ENCODE data around the gene GFI1. TPM values are rescaled to one million over a fixed set of nuclear protein-coding genes. Genes with fewer than 3 reads are reported as not detected.

The GFI1 gene
- total and polyA plus RNA-seq, 2 of the 13 experiments (the other 11 are each of a cell fraction or from before 2014, with no cell fraction given), result 10.3 to 10.5 TPM

DNA sequence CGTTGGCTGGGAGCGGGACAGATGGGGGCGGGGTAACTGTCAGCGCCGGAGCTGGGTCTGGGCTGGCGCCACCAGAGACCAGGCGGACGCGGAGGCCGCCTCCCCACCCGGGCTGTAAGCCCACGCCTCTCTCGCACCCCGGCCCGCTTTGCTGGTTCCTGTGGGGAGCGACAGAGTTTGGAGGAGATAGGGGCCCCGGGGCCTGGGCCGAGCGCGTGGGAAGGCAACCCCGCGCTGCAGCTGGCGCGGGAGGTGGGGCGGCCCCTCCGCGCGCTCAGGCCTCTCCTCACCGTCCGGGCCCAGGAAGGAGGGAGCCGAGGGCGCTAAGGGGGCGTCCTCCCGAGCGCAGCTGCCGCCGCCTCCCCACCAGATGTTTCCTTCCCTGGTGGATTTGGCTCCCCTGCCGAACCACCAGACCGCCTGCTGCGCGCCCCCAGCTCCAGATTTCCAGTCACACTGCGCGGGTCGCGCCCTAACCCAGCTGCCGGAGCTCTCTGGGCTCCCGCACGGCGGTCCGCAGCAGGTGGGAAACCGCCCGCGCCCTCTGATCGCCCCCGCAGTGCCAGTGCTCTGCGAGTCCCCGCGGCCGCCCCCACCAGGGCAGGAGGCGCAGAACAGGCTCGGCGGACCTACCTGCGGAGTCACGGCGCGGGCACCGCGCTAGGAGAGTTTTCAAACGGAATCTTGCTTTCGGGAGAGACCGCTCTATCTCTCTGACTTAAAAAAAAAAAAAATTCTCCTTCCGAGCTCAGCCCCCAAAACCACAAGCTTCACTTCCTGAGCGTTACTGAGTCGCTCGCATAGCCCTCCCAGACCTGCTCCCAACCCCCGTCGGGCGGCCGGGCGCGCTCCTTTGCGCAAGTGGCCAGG lies 1.1 kb downstream of the GFI1 start (continued):
- TF ChIP-seq, protein P1, sequence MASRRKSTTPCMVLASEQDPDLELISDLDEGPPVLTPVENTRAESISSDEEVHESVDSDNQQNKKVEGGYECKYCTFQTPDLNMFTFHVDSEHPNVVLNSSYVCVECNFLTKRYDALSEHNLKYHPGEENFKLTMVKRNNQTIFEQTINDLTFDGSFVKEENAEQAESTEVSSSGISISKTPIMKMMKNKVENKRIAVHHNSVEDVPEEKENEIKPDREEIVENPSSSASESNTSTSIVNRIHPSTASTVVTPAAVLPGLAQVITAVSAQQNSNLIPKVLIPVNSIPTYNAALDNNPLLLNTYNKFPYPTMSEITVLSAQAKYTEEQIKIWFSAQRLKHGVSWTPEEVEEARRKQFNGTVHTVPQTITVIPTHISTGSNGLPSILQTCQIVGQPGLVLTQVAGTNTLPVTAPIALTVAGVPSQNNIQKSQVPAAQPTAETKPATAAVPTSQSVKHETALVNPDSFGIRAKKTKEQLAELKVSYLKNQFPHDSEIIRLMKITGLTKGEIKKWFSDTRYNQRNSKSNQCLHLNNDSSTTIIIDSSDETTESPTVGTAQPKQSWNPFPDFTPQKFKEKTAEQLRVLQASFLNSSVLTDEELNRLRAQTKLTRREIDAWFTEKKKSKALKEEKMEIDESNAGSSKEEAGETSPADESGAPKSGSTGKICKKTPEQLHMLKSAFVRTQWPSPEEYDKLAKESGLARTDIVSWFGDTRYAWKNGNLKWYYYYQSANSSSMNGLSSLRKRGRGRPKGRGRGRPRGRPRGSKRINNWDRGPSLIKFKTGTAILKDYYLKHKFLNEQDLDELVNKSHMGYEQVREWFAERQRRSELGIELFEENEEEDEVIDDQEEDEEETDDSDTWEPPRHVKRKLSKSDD (CRISPR knock-in tag; IDR thresholded peaks at IDR 0.05; ENCODE audit: low read depth), result no peak; the same call in 1 of the 2 replicates
- no peak for TF ChIP-seq ZFP37 (CRISPR knock-in tag; IDR thresholded peaks at IDR 0.05; ENCODE audit: borderline replicate concordance)
- 0 out of 2 replicates have a peak, but pooled peaks have one; percentile 36 for TF ChIP-seq ZNF749 (CRISPR knock-in tag; IDR thresholded peaks at IDR 0.05; ENCODE audit: borderline replicate concordance)
- TF ChIP-seq ZBTB8A (CRISPR knock-in tag; IDR thresholded peaks at IDR 0.05; ENCODE audit: borderline replicate concordance, low read depth), result no peak
- TF ChIP-seq JUN (CRISPR knock-in tag; IDR thresholded peaks at IDR 0.05), result no peak
- TF ChIP-seq, protein P2, sequence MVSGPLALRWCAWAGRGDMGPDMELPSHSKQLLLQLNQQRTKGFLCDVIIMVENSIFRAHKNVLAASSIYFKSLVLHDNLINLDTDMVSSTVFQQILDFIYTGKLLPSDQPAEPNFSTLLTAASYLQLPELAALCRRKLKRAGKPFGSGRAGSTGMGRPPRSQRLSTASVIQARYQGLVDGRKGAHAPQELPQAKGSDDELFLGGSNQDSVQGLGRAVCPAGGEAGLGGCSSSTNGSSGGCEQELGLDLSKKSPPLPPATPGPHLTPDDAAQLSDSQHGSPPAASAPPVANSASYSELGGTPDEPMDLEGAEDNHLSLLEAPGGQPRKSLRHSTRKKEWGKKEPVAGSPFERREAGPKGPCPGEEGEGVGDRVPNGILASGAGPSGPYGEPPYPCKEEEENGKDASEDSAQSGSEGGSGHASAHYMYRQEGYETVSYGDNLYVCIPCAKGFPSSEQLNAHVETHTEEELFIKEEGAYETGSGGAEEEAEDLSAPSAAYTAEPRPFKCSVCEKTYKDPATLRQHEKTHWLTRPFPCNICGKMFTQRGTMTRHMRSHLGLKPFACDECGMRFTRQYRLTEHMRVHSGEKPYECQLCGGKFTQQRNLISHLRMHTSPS (CRISPR knock-in tag; IDR thresholded peaks at IDR 0.05; ENCODE audit: low read depth), result peak; percentile 58; the same call in 1 of the 2 replicates
- peak; percentile 40; the same call in 1 of the 2 replicates for TF ChIP-seq ARNT2 (CRISPR knock-in tag; IDR thresholded peaks at IDR 0.05; ENCODE audit: low read depth)
- TF ChIP-seq ZMYM3 (CRISPR knock-in tag; IDR thresholded peaks at IDR 0.05), result 0 out of 2 replicates have a peak, but pooled peaks have one; percentile 47
- no peak for TF ChIP-seq ZNF780A (CRISPR knock-in tag; IDR thresholded peaks at IDR 0.05)
- TF ChIP-seq ZNF101 (CRISPR knock-in tag; IDR thresholded peaks at IDR 0.05; ENCODE audit: borderline replicate concordance, low read depth), result no peak
- TF ChIP-seq TARDBP (CRISPR knock-in tag; IDR thresholded peaks at IDR 0.05), result peak; percentile 67
- TF ChIP-seq U2AF1 (optimal IDR thresholded peaks at IDR 0.05; ENCODE audit: low read depth, low read length), result no peak
- TF ChIP-seq, protein P3, sequence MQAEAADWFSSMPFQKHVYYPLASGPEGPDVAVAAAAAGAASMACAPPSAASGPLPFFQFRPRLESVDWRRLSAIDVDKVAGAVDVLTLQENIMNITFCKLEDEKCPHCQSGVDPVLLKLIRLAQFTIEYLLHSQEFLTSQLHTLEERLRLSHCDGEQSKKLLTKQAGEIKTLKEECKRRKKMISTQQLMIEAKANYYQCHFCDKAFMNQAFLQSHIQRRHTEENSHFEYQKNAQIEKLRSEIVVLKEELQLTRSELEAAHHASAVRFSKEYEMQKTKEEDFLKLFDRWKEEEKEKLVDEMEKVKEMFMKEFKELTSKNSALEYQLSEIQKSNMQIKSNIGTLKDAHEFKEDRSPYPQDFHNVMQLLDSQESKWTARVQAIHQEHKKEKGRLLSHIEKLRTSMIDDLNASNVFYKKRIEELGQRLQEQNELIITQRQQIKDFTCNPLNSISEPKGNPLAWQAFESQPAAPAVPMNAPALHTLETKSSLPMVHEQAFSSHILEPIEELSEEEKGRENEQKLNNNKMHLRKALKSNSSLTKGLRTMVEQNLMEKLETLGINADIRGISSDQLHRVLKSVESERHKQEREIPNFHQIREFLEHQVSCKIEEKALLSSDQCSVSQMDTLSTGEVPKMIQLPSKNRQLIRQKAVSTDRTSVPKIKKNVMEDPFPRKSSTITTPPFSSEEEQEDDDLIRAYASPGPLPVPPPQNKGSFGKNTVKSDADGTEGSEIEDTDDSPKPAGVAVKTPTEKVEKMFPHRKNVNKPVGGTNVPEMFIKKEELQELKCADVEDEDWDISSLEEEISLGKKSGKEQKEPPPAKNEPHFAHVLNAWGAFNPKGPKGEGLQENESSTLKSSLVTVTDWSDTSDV (CRISPR knock-in tag; IDR thresholded peaks at IDR 0.05), result 0 out of 2 replicates have a peak, but pooled peaks have one; percentile 55
- TF ChIP-seq, protein P4, sequence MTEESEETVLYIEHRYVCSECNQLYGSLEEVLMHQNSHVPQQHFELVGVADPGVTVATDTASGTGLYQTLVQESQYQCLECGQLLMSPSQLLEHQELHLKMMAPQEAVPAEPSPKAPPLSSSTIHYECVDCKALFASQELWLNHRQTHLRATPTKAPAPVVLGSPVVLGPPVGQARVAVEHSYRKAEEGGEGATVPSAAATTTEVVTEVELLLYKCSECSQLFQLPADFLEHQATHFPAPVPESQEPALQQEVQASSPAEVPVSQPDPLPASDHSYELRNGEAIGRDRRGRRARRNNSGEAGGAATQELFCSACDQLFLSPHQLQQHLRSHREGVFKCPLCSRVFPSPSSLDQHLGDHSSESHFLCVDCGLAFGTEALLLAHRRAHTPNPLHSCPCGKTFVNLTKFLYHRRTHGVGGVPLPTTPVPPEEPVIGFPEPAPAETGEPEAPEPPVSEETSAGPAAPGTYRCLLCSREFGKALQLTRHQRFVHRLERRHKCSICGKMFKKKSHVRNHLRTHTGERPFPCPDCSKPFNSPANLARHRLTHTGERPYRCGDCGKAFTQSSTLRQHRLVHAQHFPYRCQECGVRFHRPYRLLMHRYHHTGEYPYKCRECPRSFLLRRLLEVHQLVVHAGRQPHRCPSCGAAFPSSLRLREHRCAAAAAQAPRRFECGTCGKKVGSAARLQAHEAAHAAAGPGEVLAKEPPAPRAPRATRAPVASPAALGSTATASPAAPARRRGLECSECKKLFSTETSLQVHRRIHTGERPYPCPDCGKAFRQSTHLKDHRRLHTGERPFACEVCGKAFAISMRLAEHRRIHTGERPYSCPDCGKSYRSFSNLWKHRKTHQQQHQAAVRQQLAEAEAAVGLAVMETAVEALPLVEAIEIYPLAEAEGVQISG (CRISPR knock-in tag; IDR thresholded peaks at IDR 0.05), result peak; percentile 98
- TF ChIP-seq ONECUT2 (CRISPR knock-in tag; IDR thresholded peaks at IDR 0.05), result no peak
- TF ChIP-seq MAZ (IDR thresholded peaks at IDR 0.05; ENCODE audit: borderline replicate concordance, low read depth, low read length), result peak; percentile 65; the same call in 1 of the 2 replicates
- no peak for TF ChIP-seq MAZ (CRISPR knock-in tag; IDR thresholded peaks at IDR 0.05; ENCODE audit: low read depth)
- TF ChIP-seq GABPB1 (CRISPR knock-in tag; IDR thresholded peaks at IDR 0.05), result peak; percentile 71; the same call in 1 of the 2 replicates

All from HepG2 (cell line).